ENCODE measurements around the gene ITPA. TPM values are rescaled to one million over a fixed set of nuclear protein-coding genes. Genes with fewer than 3 reads are reported as not detected.
A peak's percentile ranks its signal among the peaks of the same experiment; 100 is the strongest.

The ITPA gene
- total and polyA plus RNA-seq, 9 donors, result 15.8 to 55.3 (median 31.1) TPM

DNA sequence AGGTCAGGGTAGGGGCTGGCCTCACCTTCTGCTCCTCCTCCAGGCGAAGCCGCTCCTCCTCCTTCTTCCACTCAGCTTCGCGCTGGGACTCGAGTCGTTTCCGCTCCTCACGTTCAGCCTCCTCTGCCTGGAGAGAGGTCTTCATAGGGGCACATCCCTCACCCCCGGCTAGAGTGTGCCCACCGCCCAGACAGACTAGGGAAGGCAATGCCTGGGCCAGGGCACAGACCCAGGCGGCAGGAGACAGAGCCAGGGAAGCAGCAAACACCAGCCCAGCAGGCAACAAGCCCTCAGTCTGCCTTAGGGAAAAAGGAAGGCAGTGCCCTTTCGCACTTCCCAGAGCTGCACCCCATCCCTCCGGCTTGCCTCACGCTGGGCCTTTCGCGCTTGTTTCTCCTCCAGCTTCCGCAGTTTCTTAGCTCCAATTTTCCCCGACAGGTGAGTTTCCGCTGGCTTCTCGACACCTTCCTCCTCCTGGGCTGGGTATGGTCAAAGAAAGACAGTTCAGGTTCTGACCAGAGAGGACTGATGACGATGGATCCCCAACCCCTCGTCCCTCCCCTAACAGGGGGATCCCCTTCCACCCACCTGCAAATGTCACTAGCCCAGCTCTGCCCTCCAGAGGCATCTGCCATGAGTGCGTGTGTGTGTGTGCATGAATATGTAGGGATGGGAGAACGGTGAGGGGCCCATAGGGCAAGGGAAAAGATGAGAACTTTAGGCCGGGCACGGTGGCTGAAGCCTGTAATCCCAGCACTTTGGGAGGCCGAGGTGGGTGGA lies 9.1 kb upstream of the ITPA start:
- WGBS, 3 donors, result 86 to 92% (median 88%) methylated on average over 27 of the region's 27 CpGs
- peaks cover 7% of the 10 kb centered on the region for H3K4me1 ChIP-seq (ENCODE audit: insufficient read depth)
- no peaks in the 10 kb centered on the region for H3K9me3 ChIP-seq
- intact Hi-C loops (cut with DNase I), result no loop called here
- TF ChIP-seq, protein P1, sequence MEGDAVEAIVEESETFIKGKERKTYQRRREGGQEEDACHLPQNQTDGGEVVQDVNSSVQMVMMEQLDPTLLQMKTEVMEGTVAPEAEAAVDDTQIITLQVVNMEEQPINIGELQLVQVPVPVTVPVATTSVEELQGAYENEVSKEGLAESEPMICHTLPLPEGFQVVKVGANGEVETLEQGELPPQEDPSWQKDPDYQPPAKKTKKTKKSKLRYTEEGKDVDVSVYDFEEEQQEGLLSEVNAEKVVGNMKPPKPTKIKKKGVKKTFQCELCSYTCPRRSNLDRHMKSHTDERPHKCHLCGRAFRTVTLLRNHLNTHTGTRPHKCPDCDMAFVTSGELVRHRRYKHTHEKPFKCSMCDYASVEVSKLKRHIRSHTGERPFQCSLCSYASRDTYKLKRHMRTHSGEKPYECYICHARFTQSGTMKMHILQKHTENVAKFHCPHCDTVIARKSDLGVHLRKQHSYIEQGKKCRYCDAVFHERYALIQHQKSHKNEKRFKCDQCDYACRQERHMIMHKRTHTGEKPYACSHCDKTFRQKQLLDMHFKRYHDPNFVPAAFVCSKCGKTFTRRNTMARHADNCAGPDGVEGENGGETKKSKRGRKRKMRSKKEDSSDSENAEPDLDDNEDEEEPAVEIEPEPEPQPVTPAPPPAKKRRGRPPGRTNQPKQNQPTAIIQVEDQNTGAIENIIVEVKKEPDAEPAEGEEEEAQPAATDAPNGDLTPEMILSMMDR (IDR thresholded peaks at IDR 0.05), result no peak
- no peak for TF ChIP-seq POLR2A (IDR thresholded peaks at IDR 0.05)
- DNase-seq, result no peak
- H3K27ac ChIP-seq, result no peak overlapping the region
- no peaks in the 10 kb centered on the region for H3K36me3 ChIP-seq
- no peak overlapping the region for H3K4me3 ChIP-seq
- no peaks in the 10 kb centered on the region for H3K27me3 ChIP-seq

- 43 to 50% (median 49%) methylated on average over 9 of the region's 9 CpGs for WGBS, 3 donors
- no peaks in the 10 kb centered on the region for H3K27me3 ChIP-seq
- peaks cover 7% of the 10 kb centered on the region for H3K4me1 ChIP-seq (ENCODE audit: insufficient read depth)
- no peaks in the 10 kb centered on the region for H3K36me3 ChIP-seq
- intact Hi-C loops (cut with DNase I), result no loop called here
- TF ChIP-seq POLR2A (IDR thresholded peaks at IDR 0.05), result no peak
- no peak for TF ChIP-seq EP300 (IDR thresholded peaks at IDR 0.05)
- TF ChIP-seq, protein P1 (IDR thresholded peaks at IDR 0.05), result no peak
- no peaks in the 10 kb centered on the region for H3K9me3 ChIP-seq
- no peak for DNase-seq
- H3K4me3 ChIP-seq, result peak overlapping the region; percentile 70
- H3K27ac ChIP-seq, result peak overlapping the region in 1 of 2 donors; percentile 24
Observed at GRCh38 chr20:3202965-3203314, 6.4 kb upstream of the ITPA start.

GRCh38 chr20:3203315-3204123 lies 5.8 kb upstream of the ITPA start:
- Histone ChIP-seq H3K27me3 (no peaks in the 10 kb centered on the region), H3K36me3 (no peaks in the 10 kb centered on the region), H3K27ac (peak overlapping the region in 1 of 2 donors; percentile 24), H3K4me3 (peak overlapping the region; percentile 70), H3K4me1 (ENCODE audit: insufficient read depth) (peaks cover 7% of the 10 kb centered on the region), H3K9me3 (no peaks in the 10 kb centered on the region)
- intact Hi-C loops (cut with DNase I), result no loop called here
- WGBS, 3 donors, result 10 to 11% (median 10%) methylated on average over 31 of the region's 31 CpGs
- TF ChIP-seq EP300 (IDR thresholded peaks at IDR 0.05) (no peak), POLR2A (IDR thresholded peaks at IDR 0.05) (no peak)
- TF ChIP-seq, protein P1 (IDR thresholded peaks at IDR 0.05), result no peak
- DNase-seq, result peak in 1 of 5 donors; percentile 37

GRCh38 chr20:3204124-3204794 lies 5.0 kb upstream of the ITPA start, which contains the start of gene DDRGK1:
TSS of gene DDRGK1 (minus strand) at chr20:3204682. CDS start at chr20:3204627, 55 bp downstream.
- Histone ChIP-seq H3K9me3 (no peaks in the 10 kb centered on the region), H3K27me3 (no peaks in the 10 kb centered on the region), H3K4me3 (peak within 1 kb of the TSS; percentile 70), H3K36me3 (no peaks in the 10 kb centered on the region), H3K4me1 (ENCODE audit: insufficient read depth) (peaks cover 7% of the 10 kb centered on the region), H3K27ac (peak within 1 kb of the TSS; percentile 24 to 68)
- intact Hi-C loops (cut with DNase I), result no loop called here
- TF ChIP-seq POLR2A (IDR thresholded peaks at IDR 0.05) (peak; percentile 83), EP300 (IDR thresholded peaks at IDR 0.05) (no peak)
- TF ChIP-seq, protein P1 (IDR thresholded peaks at IDR 0.05), result peak in 1 of 3 donors; percentile 17
- peak; percentile 86 to 95 (median 93) for DNase-seq
- WGBS, 3 donors, result 0 to 1% (median 1%) methylated on average over 42 to 48 of the region's 48 CpGs

All from ovary (tissue), 9 donors.